ENCODE results near the gene CTSD. TPM values are rescaled to one million over a fixed set of nuclear protein-coding genes. Genes with fewer than 3 reads are reported as not detected.
"Not testable (repeated sequence)": the region's sequence is repeated elsewhere in the genome, so short reads cannot be mapped to it uniquely, and the experiment has no call there.

Gene CTSD
- total RNA-seq, 1 donor from 2014 or later, result 211 TPM

DNA sequence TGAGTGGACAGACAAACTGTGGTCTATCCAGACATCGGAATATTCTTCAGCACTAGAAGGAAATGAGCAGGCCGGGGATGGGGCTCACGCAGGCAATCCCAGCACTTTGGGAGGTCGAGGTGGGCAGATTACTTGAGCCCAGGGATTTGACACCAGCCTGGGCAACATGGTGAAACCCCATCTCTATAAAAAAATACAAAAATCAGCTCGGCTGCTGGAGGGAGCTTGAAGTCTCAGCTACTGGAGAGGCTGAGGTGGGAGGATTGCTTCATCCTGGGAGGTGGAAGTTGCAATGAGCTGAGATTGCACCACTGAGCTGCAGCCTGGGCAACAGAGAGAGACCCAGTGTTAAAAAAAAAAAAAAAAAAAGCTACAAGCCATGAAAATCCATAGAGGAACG, 8.0 kb upstream of the CTSD start:
- no peak for TF ChIP-seq CTCF (conservative IDR thresholded peaks at IDR 0.05; ENCODE audit: low read depth, low read length)
- peak; percentile 20 for DNase-seq (ENCODE audit: low read depth)
- H3K4me3 ChIP-seq (ENCODE audit: low read depth, low read length), result no peak overlapping the region

GRCh38 chr11:1771273-1771672, 7.5 kb upstream of the CTSD start:
- H3K4me3 ChIP-seq (ENCODE audit: low read depth, low read length), result no peak overlapping the region
- TF ChIP-seq CTCF (conservative IDR thresholded peaks at IDR 0.05; ENCODE audit: low read depth, low read length), result no peak
- no peak for DNase-seq (ENCODE audit: low read depth)

- TF ChIP-seq CTCF (conservative IDR thresholded peaks at IDR 0.05; ENCODE audit: low read depth, low read length), result no peak
- no peak overlapping the region for H3K4me3 ChIP-seq (ENCODE audit: low read depth, low read length)
- DNase-seq (ENCODE audit: low read depth), result no peak
Measured at GRCh38 chr11:1770528-1770927, 6.8 kb upstream of the CTSD start.

- no peak for DNase-seq (ENCODE audit: low read depth)
- H3K4me3 ChIP-seq (ENCODE audit: low read depth, low read length), result no peak overlapping the region
- TF ChIP-seq CTCF (conservative IDR thresholded peaks at IDR 0.05; ENCODE audit: low read depth, low read length), result no peak
Measured at GRCh38 chr11:1770061-1770460, 6.3 kb upstream of the CTSD start.

DNA sequence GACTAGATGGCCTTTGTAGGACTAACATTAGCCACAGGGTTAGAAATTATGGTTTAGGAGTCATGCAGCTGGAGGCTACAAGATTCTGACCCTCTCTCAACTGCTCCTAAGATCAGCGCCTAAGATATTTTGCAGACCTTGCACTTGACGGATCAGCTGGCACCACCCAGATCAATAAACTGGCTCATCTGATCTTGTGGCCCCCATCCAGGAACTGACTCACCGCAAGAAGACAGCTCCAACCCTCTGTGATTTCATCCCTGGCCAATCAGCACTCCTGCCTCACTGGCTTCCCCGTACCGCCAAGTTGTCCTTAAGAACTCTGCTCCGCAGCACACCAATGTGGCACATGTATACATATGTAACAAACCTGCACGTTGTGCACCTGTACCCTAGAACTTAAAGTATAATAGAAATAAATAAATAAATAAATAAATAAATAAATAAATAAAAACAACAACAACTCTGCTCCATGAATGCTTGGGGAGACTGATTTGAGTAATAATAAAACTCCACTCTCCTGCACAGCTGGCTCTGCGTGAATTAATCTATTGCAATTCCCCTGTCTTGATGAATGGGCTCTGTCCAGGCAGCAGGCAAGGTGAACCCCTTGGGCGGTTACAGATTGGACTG, 5.7 kb upstream of the CTSD start:
- not testable (repeated sequence) for DNase-seq (ENCODE audit: low read depth); H3K4me3 ChIP-seq (ENCODE audit: low read depth, low read length)

DNA sequence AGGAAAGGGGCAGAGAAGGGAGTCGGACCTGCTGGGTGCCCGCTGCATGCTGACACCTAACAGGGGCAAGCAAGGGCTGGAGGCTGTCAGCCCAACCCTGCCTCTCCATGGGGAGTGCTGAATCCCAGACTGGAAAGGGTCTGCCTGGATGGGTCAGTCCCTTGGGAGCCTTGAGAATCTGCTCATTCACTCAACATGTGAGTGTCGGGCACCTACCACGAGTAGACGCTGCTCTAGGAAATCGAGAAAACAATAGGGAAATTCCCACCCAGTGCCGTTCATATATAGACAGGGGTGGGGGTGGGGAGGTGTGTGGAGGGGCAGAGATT, 4.4 kb upstream of the CTSD start:
- no peak for DNase-seq (ENCODE audit: low read depth)
- H3K4me3 ChIP-seq (ENCODE audit: low read depth, low read length), result no peak overlapping the region
- TF ChIP-seq CTCF (conservative IDR thresholded peaks at IDR 0.05; ENCODE audit: low read depth, low read length), result no peak

- H3K4me3 ChIP-seq (ENCODE audit: low read depth, low read length), result no peak overlapping the region
- no peak for DNase-seq (ENCODE audit: low read depth)
- no peak for TF ChIP-seq CTCF (conservative IDR thresholded peaks at IDR 0.05; ENCODE audit: low read depth, low read length)
Measured at GRCh38 chr11:1767399-1768140, 3.8 kb upstream of the CTSD start.
